GM12801 (cell line): ENCODE results near the gene CARMIL1.

Source experiments
- CTCF ChIP-seq: IDR thresholded peaks from one replicate; pipeline ENCODE4 v1.5.1; 2011; ENCODE audit warnings: control low read depth; ENCODE audit not compliant: insufficient read length; ENCODE audit errors: extremely low read depth

The CARMIL1 gene

GRCh38 chr6:25288518-25288917 lies 9.3 kb downstream of the CARMIL1 start:
- no peak for TF ChIP-seq CTCF

- no peak for TF ChIP-seq CTCF
Observed at GRCh38 chr6:25290306-25291060, 11.3 kb downstream of the CARMIL1 start.

GRCh38 chr6:25292384-25292783 lies 13.2 kb downstream of the CARMIL1 start:
- TF ChIP-seq CTCF, result no peak

GRCh38 chr6:25295651-25296050 lies 16.5 kb downstream of the CARMIL1 start:
- TF ChIP-seq CTCF, result no peak

GRCh38 chr6:25296217-25296905 lies 17.2 kb downstream of the CARMIL1 start:
- TF ChIP-seq CTCF, result no peak

- TF ChIP-seq CTCF, result no peak
Observed at GRCh38 chr6:25297039-25297441, 17.9 kb downstream of the CARMIL1 start.

GRCh38 chr6:25297823-25298522 lies 18.8 kb downstream of the CARMIL1 start:
- TF ChIP-seq CTCF, result no peak
